ENCODE measurements around the gene LAMP1. TPM values are rescaled to one million over a fixed set of nuclear protein-coding genes. Genes with fewer than 3 reads are reported as not detected.

Gene LAMP1
- total and polyA plus RNA-seq, 2 donors (not counting 1 experiment from before 2014, with no cell fraction given) = 219 to 230 TPM

DNA sequence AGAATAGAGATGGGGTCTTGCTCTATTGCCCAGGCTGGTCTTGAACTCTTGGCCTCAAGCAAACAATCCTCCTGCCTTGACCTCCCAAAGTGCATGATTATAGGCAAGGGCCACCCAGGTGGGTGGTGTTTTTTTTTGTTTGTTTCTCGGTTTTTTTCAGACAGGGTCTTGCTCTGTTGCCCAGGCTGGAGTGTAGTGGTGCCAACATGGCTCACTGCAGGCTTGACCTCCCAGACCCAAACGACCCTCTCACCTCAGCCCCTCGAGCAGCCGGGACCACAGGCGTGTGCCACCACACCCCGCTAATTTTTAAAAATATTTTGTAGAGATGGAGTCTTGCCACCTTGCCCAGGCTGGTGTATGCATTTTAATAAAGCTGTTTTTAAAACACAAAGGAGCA is 52.0 kb downstream of the LAMP1 start:
- no peak for DNase-seq (ENCODE audit: low read depth in 2 of 2)

GRCh38 chr13:113349491-113349890 is 52.5 kb downstream of the LAMP1 start:
- no peak overlapping the region for H2AFZ ChIP-seq (ENCODE audit: low read length)
- H3K4me1 ChIP-seq (ENCODE audit: control insufficient read depth, extremely low read depth, insufficient read depth, low read length) = no peaks in the 10 kb centered on the region
- no peaks in the 10 kb centered on the region for H3K9me3 ChIP-seq (ENCODE audit: control insufficient read depth, insufficient read depth, low read depth, low read length)
- no peak overlapping the region for H3K27ac ChIP-seq (ENCODE audit: insufficient read depth, low read length)
- H3K4me3 ChIP-seq (replicated peaks in 1 of 4; ENCODE audit: control extremely low read depth in 1 of 4, insufficient read depth in 1 of 4, low read depth in 3 of 4, low read length in 4 of 4) = no peak overlapping the region
- H4K20me1 ChIP-seq (ENCODE audit: control insufficient read depth, extremely low read depth, insufficient read depth, low read length) = no peaks in the 10 kb centered on the region
- TF ChIP-seq, protein P1, sequence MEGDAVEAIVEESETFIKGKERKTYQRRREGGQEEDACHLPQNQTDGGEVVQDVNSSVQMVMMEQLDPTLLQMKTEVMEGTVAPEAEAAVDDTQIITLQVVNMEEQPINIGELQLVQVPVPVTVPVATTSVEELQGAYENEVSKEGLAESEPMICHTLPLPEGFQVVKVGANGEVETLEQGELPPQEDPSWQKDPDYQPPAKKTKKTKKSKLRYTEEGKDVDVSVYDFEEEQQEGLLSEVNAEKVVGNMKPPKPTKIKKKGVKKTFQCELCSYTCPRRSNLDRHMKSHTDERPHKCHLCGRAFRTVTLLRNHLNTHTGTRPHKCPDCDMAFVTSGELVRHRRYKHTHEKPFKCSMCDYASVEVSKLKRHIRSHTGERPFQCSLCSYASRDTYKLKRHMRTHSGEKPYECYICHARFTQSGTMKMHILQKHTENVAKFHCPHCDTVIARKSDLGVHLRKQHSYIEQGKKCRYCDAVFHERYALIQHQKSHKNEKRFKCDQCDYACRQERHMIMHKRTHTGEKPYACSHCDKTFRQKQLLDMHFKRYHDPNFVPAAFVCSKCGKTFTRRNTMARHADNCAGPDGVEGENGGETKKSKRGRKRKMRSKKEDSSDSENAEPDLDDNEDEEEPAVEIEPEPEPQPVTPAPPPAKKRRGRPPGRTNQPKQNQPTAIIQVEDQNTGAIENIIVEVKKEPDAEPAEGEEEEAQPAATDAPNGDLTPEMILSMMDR (conservative IDR thresholded peaks at IDR 0.05 in 1 of 2, IDR thresholded peaks at IDR 0.05 in 1 of 2; ENCODE audit: low read depth in 1 of 2, low read length in 2 of 2) = no peak
- no peak for TF ChIP-seq EZH2 (IDR thresholded peaks at IDR 0.05; ENCODE audit: low read length, missing control alignments)
- H3K27me3 ChIP-seq (ENCODE audit: control insufficient read depth, insufficient read depth, low read length) = no peaks in the 10 kb centered on the region
- H3K4me2 ChIP-seq (ENCODE audit: extremely low read depth, insufficient read depth, low read length) = no peak overlapping the region
- no peaks in the 10 kb centered on the region for H3K79me2 ChIP-seq (ENCODE audit: control insufficient read depth, insufficient read depth, low read length)
- no peak overlapping the region for H3K9ac ChIP-seq (ENCODE audit: insufficient read depth, low read length)
- no peak for DNase-seq (ENCODE audit: low read depth in 2 of 2)
- H3K36me3 ChIP-seq (ENCODE audit: control insufficient read depth, insufficient read depth, low read length) = no peaks in the 10 kb centered on the region

More for the DNA sequence above, 52.0 kb downstream of the LAMP1 start:
- no peaks in the 10 kb centered on the region for H3K79me2 ChIP-seq (ENCODE audit: control insufficient read depth, insufficient read depth, low read length)
- no peak overlapping the region for H3K4me2 ChIP-seq (ENCODE audit: extremely low read depth, insufficient read depth, low read length)
- H4K20me1 ChIP-seq (ENCODE audit: control insufficient read depth, extremely low read depth, insufficient read depth, low read length) = no peaks in the 10 kb centered on the region
- no peaks in the 10 kb centered on the region for H3K36me3 ChIP-seq (ENCODE audit: control insufficient read depth, insufficient read depth, low read length)
- TF ChIP-seq, protein P1 (conservative IDR thresholded peaks at IDR 0.05 in 1 of 2, IDR thresholded peaks at IDR 0.05 in 1 of 2; ENCODE audit: low read depth in 1 of 2, low read length in 2 of 2) = no peak
- TF ChIP-seq EZH2 (IDR thresholded peaks at IDR 0.05; ENCODE audit: low read length, missing control alignments) = no peak
- H3K4me3 ChIP-seq (replicated peaks in 1 of 4; ENCODE audit: control extremely low read depth in 1 of 4, insufficient read depth in 1 of 4, low read depth in 3 of 4, low read length in 4 of 4) = no peak overlapping the region
- H3K9me3 ChIP-seq (ENCODE audit: control insufficient read depth, insufficient read depth, low read depth, low read length) = no peaks in the 10 kb centered on the region
- no peaks in the 10 kb centered on the region for H3K4me1 ChIP-seq (ENCODE audit: control insufficient read depth, extremely low read depth, insufficient read depth, low read length)
- H3K27me3 ChIP-seq (ENCODE audit: control insufficient read depth, insufficient read depth, low read length) = no peaks in the 10 kb centered on the region
- no peak overlapping the region for H3K9ac ChIP-seq (ENCODE audit: insufficient read depth, low read length)
- no peak overlapping the region for H3K27ac ChIP-seq (ENCODE audit: insufficient read depth, low read length)
- no peak overlapping the region for H2AFZ ChIP-seq (ENCODE audit: low read length)

- no peak overlapping the region for H3K4me2 ChIP-seq (ENCODE audit: extremely low read depth, insufficient read depth, low read length)
- H3K9me3 ChIP-seq (ENCODE audit: control insufficient read depth, insufficient read depth, low read depth, low read length) = no peaks in the 10 kb centered on the region
- no peaks in the 10 kb centered on the region for H3K27me3 ChIP-seq (ENCODE audit: control insufficient read depth, insufficient read depth, low read length)
- no peaks in the 10 kb centered on the region for H4K20me1 ChIP-seq (ENCODE audit: control insufficient read depth, extremely low read depth, insufficient read depth, low read length)
- DNase-seq (ENCODE audit: low read depth in 2 of 2) = no peak
- H3K9ac ChIP-seq (ENCODE audit: insufficient read depth, low read length) = no peak overlapping the region
- no peaks in the 10 kb centered on the region for H3K4me1 ChIP-seq (ENCODE audit: control insufficient read depth, extremely low read depth, insufficient read depth, low read length)
- no peaks in the 10 kb centered on the region for H3K79me2 ChIP-seq (ENCODE audit: control insufficient read depth, insufficient read depth, low read length)
- H3K27ac ChIP-seq (ENCODE audit: insufficient read depth, low read length) = no peak overlapping the region
- no peak overlapping the region for H3K4me3 ChIP-seq (replicated peaks in 1 of 4; ENCODE audit: control extremely low read depth in 1 of 4, insufficient read depth in 1 of 4, low read depth in 3 of 4, low read length in 4 of 4)
- H2AFZ ChIP-seq (ENCODE audit: low read length) = no peak overlapping the region
- TF ChIP-seq EZH2 (IDR thresholded peaks at IDR 0.05; ENCODE audit: low read length, missing control alignments) = no peak
- TF ChIP-seq, protein P1 (conservative IDR thresholded peaks at IDR 0.05 in 1 of 2, IDR thresholded peaks at IDR 0.05 in 1 of 2; ENCODE audit: low read depth in 1 of 2, low read length in 2 of 2) = no peak
- H3K36me3 ChIP-seq (ENCODE audit: control insufficient read depth, insufficient read depth, low read length) = no peaks in the 10 kb centered on the region
Measured at GRCh38 chr13:113350065-113350937, 53.3 kb downstream of the LAMP1 start.

Data from fibroblast of lung (primary cell).